HG03558 (cell line): ENCODE data around the gene ZNF585A.

Experiments used
- ATAC-seq: cut with Tn5 transposase; IDR thresholded peaks from one replicate; pipeline ENCODE4 v1.9.1; 2021; ENCODE audit warnings: moderate number of reproducible peaks; ENCODE audit not compliant: unreplicated experiment; ENCODE audit errors: extremely low read depth

The ZNF585A gene

GRCh38 chr19:37098570-37098969 lies 73.9 kb downstream of the ZNF585A start:
- ATAC-seq: no peak

- no peak for ATAC-seq
Observed at GRCh38 chr19:37095859-37096258, 76.6 kb downstream of the ZNF585A start.
